Vagina (tissue), 2 donors: Measurements from ENCODE around the gene FAM43B.

Experiments
- CTCF ChIP-seq, 3 experiments: fragments of 450-650 bp in 2 of 3; fragments of 200-600 bp in 1 of 3; sonication (generic) in 1 of 3; IDR thresholded peaks; one replicate each; pipeline ENCODE4 v1.5.1; 2017 to 2019; ENCODE audit warnings: antibody characterized with exemption in 3 of 3, mild to moderate bottlenecking in 2 of 3, moderate library complexity in 2 of 3
- POLR2A ChIP-seq, 2 donors: fragments of 450-650 bp; IDR thresholded peaks; one replicate each; pipeline ENCODE4 v1.6.1; 2017; ENCODE audit warnings: antibody characterized with exemption in 2 of 2, mild to moderate bottlenecking in 2 of 2, moderate library complexity in 2 of 2
- POLR2AphosphoS5 ChIP-seq, 2 donors: sonication (generic); formaldehyde crosslinking; IDR thresholded peaks; one replicate each; pipeline ENCODE4 v1.9.0; 2017; ENCODE audit warnings: antibody characterized with exemption in 2 of 2, mild to moderate bottlenecking in 2 of 2, low read depth in 1 of 2; ENCODE audit not compliant: insufficient read depth in 1 of 2

DNA sequence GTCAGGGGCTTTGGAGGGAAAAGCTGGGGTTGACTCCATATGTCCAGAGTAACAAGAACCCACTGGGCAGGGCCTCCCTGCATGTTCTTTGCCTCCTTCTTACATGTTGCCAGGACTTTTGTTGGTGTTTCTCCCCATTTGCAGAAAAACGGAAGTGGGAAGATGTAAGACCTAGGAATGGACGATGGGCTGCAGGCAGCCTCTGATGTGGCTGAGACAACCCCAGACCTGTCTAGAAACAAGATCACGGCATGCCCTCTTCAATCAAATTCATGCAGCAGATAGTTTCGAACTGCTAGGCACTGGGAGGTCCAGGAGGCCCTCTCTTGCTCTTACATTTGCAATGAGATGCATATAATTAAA lies 3.4 kb downstream of the FAM43B start:
- TF ChIP-seq CTCF (IDR thresholded peaks at IDR 0.05) (no peak), POLR2AphosphoS5 (IDR thresholded peaks at IDR 0.05; ENCODE audit: insufficient read depth in 1 of 2, low read depth in 1 of 2) (no peak), POLR2A (IDR thresholded peaks at IDR 0.05) (no peak)
